H1 (cell line): ENCODE measurements around the gene EFEMP2. TPM values are rescaled to one million over a fixed set of nuclear protein-coding genes. Genes with fewer than 3 reads are reported as not detected.
A peak's percentile ranks its signal among the peaks of the same experiment; 100 is the strongest.

ENCODE experiments used
- ASH2L ChIP-seq: fragments of 200-600, 300-600 bp; sonication (generic); IDR thresholded peaks from one replicate; pipeline ENCODE4 v1.7.1; 2017; ENCODE audit warnings: low read length
- CHD1 ChIP-seq: IDR thresholded peaks from 2 replicates; pipeline ENCODE4 v1.6.1; 2012; ENCODE audit warnings: low read depth, low read length, improper control_type of control experiment
- CTBP2 ChIP-seq: IDR thresholded peaks from 2 replicates; pipeline ENCODE4 v1.7.0; 2011; ENCODE audit warnings: borderline replicate concordance, mild to moderate bottlenecking, moderate library complexity, mixed read lengths, low read length; ENCODE audit not compliant: insufficient read depth, insufficient read length
- EP300 ChIP-seq, 2 experiments: IDR thresholded peaks; 1 replicate in 1 of 2; 2 replicates in 1 of 2; pipeline ENCODE4 v1.6.1; 2011 to 2012; ENCODE audit warnings: low read depth in 2 of 2, low read length in 2 of 2, mild to moderate bottlenecking in 2 of 2, borderline replicate concordance in 1 of 2, inconsistent platforms in 1 of 2, moderate library complexity in 1 of 2
- JUN ChIP-seq: IDR thresholded peaks from 2 replicates; pipeline ENCODE4 v1.6.1; 2011; ENCODE audit warnings: low read depth, mild to moderate bottlenecking, improper control_type of control experiment, low read length
- MAFK ChIP-seq: IDR thresholded peaks from 2 replicates; pipeline ENCODE4 v1.6.1; 2012; ENCODE audit warnings: low read depth, mild to moderate bottlenecking, improper control_type of control experiment, low read length
- POLR2A ChIP-seq, 2 experiments: IDR thresholded peaks; 1 replicate in 1 of 2; 2 replicates in 1 of 2; pipeline ENCODE4 v1.6.1; 2011; ENCODE audit warnings: low read depth in 2 of 2, low read length in 2 of 2, mild to moderate bottlenecking in 2 of 2; ENCODE audit errors: control extremely low read depth in 1 of 2
- POU5F1 ChIP-seq: IDR thresholded peaks from 2 replicates; pipeline ENCODE4 v1.6.1; 2011; ENCODE audit warnings: low read depth, mild to moderate bottlenecking, low read length, moderate library complexity
- SAP30 ChIP-seq: fragments of 300-600 bp; sonication (generic); IDR thresholded peaks from 2 replicates; pipeline ENCODE4 v1.7.1; 2012; ENCODE audit warnings: low read length, moderate library complexity, mild to moderate bottlenecking, inconsistent platforms; ENCODE audit not compliant: insufficient read depth, insufficient replicate concordance
- SIX5 ChIP-seq: IDR thresholded peaks from 2 replicates; pipeline ENCODE4 v1.6.1; 2011; ENCODE audit warnings: mild to moderate bottlenecking, low read depth, low read length
- SP1 ChIP-seq: IDR thresholded peaks from 2 replicates; pipeline ENCODE4 v1.6.1; 2011; ENCODE audit warnings: low read depth, low read length
- SP2 ChIP-seq: IDR thresholded peaks from 2 replicates; pipeline ENCODE4 v1.6.1; 2012; ENCODE audit warnings: mild to moderate bottlenecking, low read length, inconsistent platforms
- SP4 ChIP-seq: IDR thresholded peaks from 2 replicates; pipeline ENCODE4 v1.6.1; 2012; ENCODE audit warnings: low read length, inconsistent platforms
- SRF ChIP-seq: IDR thresholded peaks from 2 replicates; pipeline ENCODE4 v1.6.1; 2011; ENCODE audit warnings: mild to moderate bottlenecking, low read depth, low read length, moderate library complexity
- TAF1 ChIP-seq: IDR thresholded peaks from 2 replicates; pipeline ENCODE4 v1.6.1; 2011; ENCODE audit warnings: mild to moderate bottlenecking, low read depth, low read length
- TAF7 ChIP-seq: optimal IDR thresholded peaks from 2 replicates; pipeline ENCODE3; 2011; ENCODE audit warnings: low read depth, mild to moderate bottlenecking, inconsistent platforms, low read length, moderate library complexity, borderline replicate concordance
- TEAD4 ChIP-seq: IDR thresholded peaks from 2 replicates; pipeline ENCODE4 v1.6.1; 2012; ENCODE audit warnings: low read depth, low read length, inconsistent platforms, mixed read lengths
- polyA plus RNA-seq, 7 experiments: library from polyadenylated mRNA; depleted of rRNA in 3 of 7; stranded (reverse) in 5 of 7; unstranded in 2 of 7; fragments of >200 nt in 5 of 7; fragments of 200-250 nt in 2 of 7; gene quantifications; 1 replicate in 5 of 7; 2 replicates in 1 of 7; 4 replicates in 1 of 7; pipeline versions ENCODE4 v1.2.1 to v1.2.3, GENCODE V29; 2011 to 2013; ENCODE audit warnings: missing spikeins in 2 of 7, mixed read lengths in 2 of 7
- total RNA-seq: library from RNA; stranded (reverse); fragmentation: NEBNext Ultra II Directional; extraction: Animal tissue kit (Norgen Biotek cat#: 25700); gene quantifications from 2 replicates; pipeline ENCODE4 v1.2.1, GENCODE V29; 2021
- TF ChIP-seq, protein P1 (sequence below), 3 experiments: IDR thresholded peaks; 1 replicate in 2 of 3; 2 replicates in 1 of 3; pipeline versions ENCODE4 v1.5.1 to v1.6.1; 2011; ENCODE audit warnings: low read length in 3 of 3, mild to moderate bottlenecking in 3 of 3, inconsistent platforms in 2 of 3, low read depth in 1 of 3, moderate library complexity in 1 of 3; ENCODE audit not compliant: insufficient read depth in 1 of 3; ENCODE audit errors: control extremely low read depth in 1 of 3
- TF ChIP-seq, protein P2 (sequence below): IDR thresholded peaks from 2 replicates; pipeline ENCODE4 v1.6.1; 2012; ENCODE audit warnings: inconsistent platforms
- TF ChIP-seq, protein P3 (sequence below): IDR thresholded peaks from 2 replicates; pipeline ENCODE4 v1.6.1; 2011; ENCODE audit warnings: low read length, improper control_type of control experiment

The EFEMP2 gene
- total and polyA plus RNA-seq, 2 of the 8 experiments (the other 6 are each of a cell fraction or from before 2014, with no cell fraction given) = 8.8 to 17.2 TPM

DNA sequence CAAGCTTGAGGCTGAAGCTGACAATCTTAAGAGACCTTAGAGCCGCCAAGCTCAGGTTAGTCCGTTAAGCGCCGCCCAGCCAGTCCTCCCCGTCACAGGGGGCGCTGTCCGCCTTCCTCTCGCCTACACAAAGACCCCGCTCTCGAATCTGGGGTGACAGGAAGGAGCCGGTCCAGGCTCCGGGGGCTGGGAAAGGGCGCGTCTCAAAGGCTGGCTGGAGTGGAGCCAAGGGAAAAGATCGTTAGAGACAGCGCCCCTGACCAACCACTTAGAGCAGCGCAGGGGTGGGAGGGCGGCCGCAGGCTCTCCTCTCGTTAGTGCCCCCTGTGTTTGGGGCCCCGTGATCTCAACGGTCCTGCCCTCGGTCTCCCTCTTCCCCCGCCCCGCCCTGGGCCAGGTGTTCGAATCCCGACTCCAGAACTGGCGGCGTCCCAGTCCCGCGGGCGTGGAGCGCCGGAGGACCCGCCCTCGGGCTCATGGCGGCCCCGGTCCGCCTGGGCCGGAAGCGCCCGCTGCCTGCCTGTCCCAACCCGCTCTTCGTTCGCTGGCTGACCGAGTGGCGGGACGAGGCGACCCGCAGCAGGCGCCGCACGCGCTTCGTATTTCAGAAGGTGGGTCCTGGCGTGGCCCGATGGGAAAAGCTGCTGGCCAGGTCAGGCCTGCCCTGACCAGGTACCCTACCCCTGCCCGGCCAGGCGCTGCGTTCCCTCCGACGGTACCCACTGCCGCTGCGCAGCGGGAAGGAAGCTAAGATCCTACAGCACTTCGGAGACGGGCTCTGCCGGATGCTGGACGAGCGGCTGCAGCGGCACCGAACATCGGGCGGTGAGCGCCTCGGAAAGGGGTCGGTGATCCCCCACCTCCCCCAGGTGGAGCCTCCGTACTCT is 12.1 kb downstream of the EFEMP2 start, which contains the start of gene MUS81 (continued):
- TF ChIP-seq EP300 (IDR thresholded peaks at IDR 0.05; ENCODE audit: borderline replicate concordance in 1 of 2, low read depth in 2 of 2, low read length in 2 of 2) (peak in 1 of 2 experiments; percentile 61; a peak in 1 of 3 replicates), JUN (no peak), SP1 (peak; percentile 83; the same call in 1 of the 2 replicates), SP2 (peak; percentile 77), CTBP2 (no peak), ASH2L (peak; percentile 46), SAP30 (no peak), POU5F1 (no peak), CHD1 (no peak), MAFK (no peak), TEAD4 (no peak), TAF7 (peak; percentile 93), SIX5 (no peak), SRF (0 out of 2 replicates have a peak, but pooled peaks have one; percentile 17), SP4 (peak; percentile 87), TAF1 (peak; percentile 84), POLR2A (IDR thresholded peaks at IDR 0.05; ENCODE audit: control extremely low read depth in 1 of 2, low read depth in 2 of 2, low read length in 2 of 2) (no peak)
- TF ChIP-seq, protein P1, sequence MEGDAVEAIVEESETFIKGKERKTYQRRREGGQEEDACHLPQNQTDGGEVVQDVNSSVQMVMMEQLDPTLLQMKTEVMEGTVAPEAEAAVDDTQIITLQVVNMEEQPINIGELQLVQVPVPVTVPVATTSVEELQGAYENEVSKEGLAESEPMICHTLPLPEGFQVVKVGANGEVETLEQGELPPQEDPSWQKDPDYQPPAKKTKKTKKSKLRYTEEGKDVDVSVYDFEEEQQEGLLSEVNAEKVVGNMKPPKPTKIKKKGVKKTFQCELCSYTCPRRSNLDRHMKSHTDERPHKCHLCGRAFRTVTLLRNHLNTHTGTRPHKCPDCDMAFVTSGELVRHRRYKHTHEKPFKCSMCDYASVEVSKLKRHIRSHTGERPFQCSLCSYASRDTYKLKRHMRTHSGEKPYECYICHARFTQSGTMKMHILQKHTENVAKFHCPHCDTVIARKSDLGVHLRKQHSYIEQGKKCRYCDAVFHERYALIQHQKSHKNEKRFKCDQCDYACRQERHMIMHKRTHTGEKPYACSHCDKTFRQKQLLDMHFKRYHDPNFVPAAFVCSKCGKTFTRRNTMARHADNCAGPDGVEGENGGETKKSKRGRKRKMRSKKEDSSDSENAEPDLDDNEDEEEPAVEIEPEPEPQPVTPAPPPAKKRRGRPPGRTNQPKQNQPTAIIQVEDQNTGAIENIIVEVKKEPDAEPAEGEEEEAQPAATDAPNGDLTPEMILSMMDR (IDR thresholded peaks at IDR 0.05; ENCODE audit: control extremely low read depth in 1 of 3, insufficient read depth in 1 of 3, low read depth in 1 of 3, low read length in 3 of 3) = peak in 2 of 3 experiments; percentile 85 to 88; a peak in 3 of 4 replicates
- TF ChIP-seq, protein P2, sequence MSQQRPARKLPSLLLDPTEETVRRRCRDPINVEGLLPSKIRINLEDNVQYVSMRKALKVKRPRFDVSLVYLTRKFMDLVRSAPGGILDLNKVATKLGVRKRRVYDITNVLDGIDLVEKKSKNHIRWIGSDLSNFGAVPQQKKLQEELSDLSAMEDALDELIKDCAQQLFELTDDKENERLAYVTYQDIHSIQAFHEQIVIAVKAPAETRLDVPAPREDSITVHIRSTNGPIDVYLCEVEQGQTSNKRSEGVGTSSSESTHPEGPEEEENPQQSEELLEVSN = no peak
- TF ChIP-seq, protein P3, sequence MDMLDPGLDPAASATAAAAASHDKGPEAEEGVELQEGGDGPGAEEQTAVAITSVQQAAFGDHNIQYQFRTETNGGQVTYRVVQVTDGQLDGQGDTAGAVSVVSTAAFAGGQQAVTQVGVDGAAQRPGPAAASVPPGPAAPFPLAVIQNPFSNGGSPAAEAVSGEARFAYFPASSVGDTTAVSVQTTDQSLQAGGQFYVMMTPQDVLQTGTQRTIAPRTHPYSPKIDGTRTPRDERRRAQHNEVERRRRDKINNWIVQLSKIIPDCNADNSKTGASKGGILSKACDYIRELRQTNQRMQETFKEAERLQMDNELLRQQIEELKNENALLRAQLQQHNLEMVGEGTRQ = 0 out of 2 replicates have a peak, but pooled peaks have one; percentile 28
